ENCODE measurements around the gene DRAP1. TPM values are rescaled to one million over a fixed set of nuclear protein-coding genes. Genes with fewer than 3 reads are reported as not detected.

DRAP1 gene
- total RNA-seq, 2 donors from 2014 or later: 72.1 to 83.1 TPM

GRCh38 chr11:65931773-65932557 is 12.7 kb downstream of the DRAP1 start:
- no peaks in the 10 kb centered on the region for H3K27me3 ChIP-seq
- no peak overlapping the region for H3K27ac ChIP-seq
- no peak for DNase-seq (ENCODE audit: low spot score)
- H3K36me3 ChIP-seq: no peaks in the 10 kb centered on the region
- H3K9me3 ChIP-seq: no peaks in the 10 kb centered on the region
- no peaks in the 10 kb centered on the region for H3K4me1 ChIP-seq
- no peak for TF ChIP-seq CTCF (IDR thresholded peaks at IDR 0.05)
- H3K4me3 ChIP-seq: no peak overlapping the region

GRCh38 chr11:65932558-65932919 is 13.3 kb downstream of the DRAP1 start:
- Histone ChIP-seq H3K4me1 (no peaks in the 10 kb centered on the region), H3K27ac (no peak overlapping the region), H3K4me3 (no peak overlapping the region), H3K27me3 (no peaks in the 10 kb centered on the region), H3K36me3 (no peaks in the 10 kb centered on the region), H3K9me3 (no peaks in the 10 kb centered on the region)
- TF ChIP-seq CTCF (IDR thresholded peaks at IDR 0.05): no peak
- DNase-seq (ENCODE audit: low spot score): no peak

- TF ChIP-seq CTCF (IDR thresholded peaks at IDR 0.05): no peak
Measured at GRCh38 chr11:65934014-65934413, 14.8 kb downstream of the DRAP1 start.

GRCh38 chr11:65937766-65938165 is 18.5 kb downstream of the DRAP1 start:
- no peak for TF ChIP-seq CTCF (IDR thresholded peaks at IDR 0.05)
- no peak overlapping the region for H3K4me3 ChIP-seq
- H3K36me3 ChIP-seq: no peaks in the 10 kb centered on the region
- no peaks in the 10 kb centered on the region for H3K9me3 ChIP-seq
- DNase-seq (ENCODE audit: low spot score): no peak
- H3K27ac ChIP-seq: no peak overlapping the region
- no peaks in the 10 kb centered on the region for H3K27me3 ChIP-seq
- H3K4me1 ChIP-seq: no peaks in the 10 kb centered on the region

More at GRCh38 chr11:65934014-65934413, 14.8 kb downstream of the DRAP1 start:
- no peaks in the 10 kb centered on the region for H3K9me3 ChIP-seq
- no peak overlapping the region for H3K27ac ChIP-seq
- DNase-seq (ENCODE audit: low spot score): no peak
- no peaks in the 10 kb centered on the region for H3K4me1 ChIP-seq
- H3K27me3 ChIP-seq: no peaks in the 10 kb centered on the region
- H3K36me3 ChIP-seq: no peaks in the 10 kb centered on the region
- no peak overlapping the region for H3K4me3 ChIP-seq

GRCh38 chr11:65941720-65942310 is 22.6 kb downstream of the DRAP1 start:
- Histone ChIP-seq H3K9me3 (no peaks in the 10 kb centered on the region), H3K4me3 (no peak overlapping the region), H3K27me3 (no peaks in the 10 kb centered on the region), H3K36me3 (no peaks in the 10 kb centered on the region), H3K4me1 (no peaks in the 10 kb centered on the region), H3K27ac (no peak overlapping the region)
- no peak for TF ChIP-seq CTCF (IDR thresholded peaks at IDR 0.05)
- no peak for DNase-seq (ENCODE audit: low spot score)
